Stimulated activated CD8-positive, alpha-beta memory T cell treated with anti-CD3 and anti-CD28 coated beads, Interleukin-2, amount 100 ng/mL, for 48 hours (primary cell): Measurements from ENCODE around the gene ATAD3B.
A peak's percentile ranks its signal among the peaks of the same experiment; 100 is the strongest.
"Not testable (repeated sequence)": the region's sequence is repeated elsewhere in the genome, so short reads cannot be mapped to it uniquely, and the experiment has no call there.

Experiments used
- DNase-seq, 2 donors: peaks; one replicate each; pipeline ENCODE4 v3.0.0-alpha.2; 2020; ENCODE audit warnings: low read depth in 2 of 2

The ATAD3B gene

DNA sequence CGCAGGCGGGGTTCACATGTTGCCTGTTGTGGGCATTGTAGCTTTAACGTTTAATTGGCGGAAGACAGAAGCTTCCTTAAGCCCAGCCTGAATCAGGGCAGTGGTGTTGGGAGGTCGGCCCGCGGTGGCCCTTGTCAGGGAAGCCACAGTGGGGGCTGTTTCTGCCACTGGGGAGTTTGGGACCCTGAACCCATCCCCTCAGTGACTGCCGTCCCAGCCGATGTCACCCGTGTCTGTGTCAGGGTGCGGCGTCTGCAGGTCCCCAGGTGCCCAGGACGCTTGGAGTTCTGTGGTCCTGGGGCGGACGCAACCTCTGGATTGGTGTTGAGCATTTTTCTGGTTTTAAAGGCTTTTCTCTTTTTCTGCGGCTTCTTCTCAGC is 8.9 kb downstream of the ATAD3B start:
- DNase-seq: not testable (repeated sequence)

DNA sequence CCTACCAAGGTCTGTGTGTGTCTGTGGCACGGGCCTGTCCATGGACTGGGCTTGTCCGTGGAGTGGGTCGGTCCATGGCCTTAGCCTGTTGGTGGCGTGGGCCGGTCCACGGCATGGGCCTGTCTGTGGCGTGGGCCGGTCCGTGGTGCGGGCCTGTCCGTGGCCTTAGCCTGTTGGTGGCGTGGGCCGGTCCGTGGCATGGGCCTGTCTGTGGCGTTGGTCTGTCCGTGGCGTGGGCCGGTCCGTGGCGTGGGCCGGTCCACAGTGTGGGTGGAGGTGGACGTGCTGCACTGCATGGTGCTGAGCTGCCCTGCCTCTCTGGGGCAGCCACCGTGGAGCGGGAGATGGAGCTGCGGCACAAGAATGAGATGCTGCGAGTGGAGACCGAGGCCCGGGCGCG is 10.2 kb downstream of the ATAD3B start:
- DNase-seq: not testable (repeated sequence)

DNA sequence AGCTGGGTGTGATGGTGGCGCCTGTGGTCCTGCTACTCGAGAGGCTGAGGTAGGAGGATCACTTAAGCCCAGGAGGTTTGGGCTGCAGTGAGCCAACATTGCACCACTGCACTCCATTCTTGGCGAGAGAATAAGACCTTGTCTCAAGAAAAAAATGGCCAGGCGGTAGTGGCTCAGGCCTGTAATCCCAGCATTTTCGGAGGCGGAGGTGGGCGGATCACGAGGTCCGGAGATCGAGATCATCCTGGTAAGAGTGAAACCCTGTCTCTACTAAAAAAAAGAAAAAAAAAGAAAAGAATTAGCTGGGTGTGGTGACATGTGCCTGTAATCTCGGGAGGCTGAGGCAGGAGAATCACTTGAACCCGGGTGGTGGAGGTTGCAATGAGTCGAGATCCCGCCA is 11.3 kb downstream of the ATAD3B start:
- no peak for DNase-seq

DNA sequence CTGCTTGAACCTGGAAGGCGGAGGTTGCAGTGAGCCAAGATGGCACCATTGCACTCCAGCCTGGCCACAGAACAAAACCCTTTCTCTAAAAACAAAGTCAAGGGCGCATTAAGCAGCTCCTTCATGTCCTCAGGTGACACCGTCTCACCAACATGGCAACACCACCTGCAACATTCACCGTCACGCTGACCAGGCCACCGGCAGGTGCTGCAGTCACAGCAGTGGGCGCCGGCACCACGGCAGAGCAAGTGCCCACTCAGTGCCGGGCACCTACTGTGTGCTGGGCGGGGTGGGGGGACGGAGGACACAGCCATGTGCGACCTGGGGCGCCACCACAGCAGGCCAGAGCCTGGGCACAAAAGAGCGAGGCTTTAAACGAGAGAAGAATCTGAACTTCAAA is 12.1 kb downstream of the ATAD3B start:
- no peak for DNase-seq

DNA sequence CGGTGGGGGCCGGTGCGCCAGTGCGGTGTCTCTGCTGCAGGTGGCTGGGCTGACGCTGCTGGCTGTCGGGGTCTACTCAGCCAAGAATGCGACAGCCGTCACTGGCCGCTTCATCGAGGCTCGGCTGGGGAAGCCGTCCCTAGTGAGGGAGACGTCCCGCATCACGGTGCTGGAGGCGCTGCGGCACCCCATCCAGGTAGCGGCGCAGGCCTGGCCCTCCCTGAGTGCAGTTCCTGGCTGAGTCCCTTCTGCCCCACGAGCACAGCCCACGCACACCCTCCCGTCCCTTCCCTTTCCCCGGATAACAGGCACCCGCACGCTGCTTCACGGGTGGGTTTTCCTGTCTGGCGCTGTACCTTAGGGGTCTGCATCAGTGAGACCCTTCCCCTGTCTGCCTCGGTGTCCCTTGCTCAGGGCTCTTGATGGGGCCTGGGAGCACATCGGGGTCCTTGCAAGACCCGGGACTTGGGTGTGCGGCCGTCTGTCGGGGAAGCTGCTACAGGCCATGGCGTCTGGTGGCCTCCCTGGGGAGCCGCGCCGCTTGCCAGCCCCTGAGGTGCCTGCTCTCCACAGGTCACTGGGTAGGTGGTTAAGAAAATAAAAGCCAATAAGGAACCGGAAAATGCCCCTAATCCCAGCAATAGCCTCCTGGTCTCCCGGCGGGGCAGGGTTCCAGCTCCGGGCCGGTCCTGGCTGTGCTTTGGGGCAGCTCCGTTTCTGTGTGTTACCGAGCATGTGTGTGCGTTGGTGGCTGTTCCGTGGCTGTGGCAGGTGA is 13.6 kb downstream of the ATAD3B start:
- DNase-seq: not testable (repeated sequence)

DNA sequence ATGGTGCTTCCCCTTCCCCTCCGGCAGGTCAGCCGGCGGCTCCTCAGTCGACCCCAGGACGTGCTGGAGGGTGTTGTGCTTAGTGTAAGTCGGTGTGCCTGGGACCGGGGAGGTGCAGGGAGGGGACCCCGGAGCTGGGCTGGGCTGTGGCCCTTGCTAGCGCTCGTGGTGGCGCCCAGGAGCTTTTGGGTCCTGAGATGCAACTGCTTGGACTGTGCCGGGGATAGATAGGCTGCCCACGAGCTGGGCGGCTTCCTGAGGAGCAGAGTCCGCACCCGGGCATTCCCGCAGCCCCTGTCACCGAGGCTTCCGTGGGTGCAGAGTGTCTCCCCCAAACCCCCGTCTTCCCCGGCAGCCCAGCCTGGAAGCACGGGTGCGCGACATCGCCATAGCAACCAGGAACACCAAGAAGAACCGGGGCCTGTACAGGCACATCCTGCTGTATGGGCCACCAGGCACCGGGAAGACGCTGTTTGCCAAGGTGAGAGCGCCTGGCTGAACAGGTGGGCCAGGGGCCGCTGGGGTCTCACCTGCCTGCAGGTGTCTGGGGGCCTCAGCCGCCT is 14.3 kb downstream of the ATAD3B start:
- not testable (repeated sequence) for DNase-seq

DNA sequence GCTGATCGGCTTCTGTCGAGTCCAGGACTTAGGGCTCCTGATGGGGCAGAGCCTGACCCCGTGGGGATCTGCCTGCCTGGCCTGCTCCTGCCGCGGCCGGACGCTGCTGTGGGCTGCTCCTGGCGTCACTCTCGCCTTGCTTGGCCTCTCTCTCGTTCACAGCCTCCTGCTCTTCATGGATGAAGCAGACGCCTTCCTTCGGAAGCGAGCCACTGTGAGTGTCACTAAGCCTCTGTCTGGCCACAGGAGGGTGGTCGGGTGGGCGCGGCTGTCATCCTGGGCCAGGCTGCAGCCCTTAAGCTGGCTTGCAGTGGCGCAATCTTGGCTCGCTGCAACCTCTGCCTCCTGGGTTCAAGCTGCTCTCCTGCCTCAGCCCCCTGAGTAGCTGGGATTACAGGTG is 16.1 kb downstream of the ATAD3B start:
- no peak for DNase-seq

DNA sequence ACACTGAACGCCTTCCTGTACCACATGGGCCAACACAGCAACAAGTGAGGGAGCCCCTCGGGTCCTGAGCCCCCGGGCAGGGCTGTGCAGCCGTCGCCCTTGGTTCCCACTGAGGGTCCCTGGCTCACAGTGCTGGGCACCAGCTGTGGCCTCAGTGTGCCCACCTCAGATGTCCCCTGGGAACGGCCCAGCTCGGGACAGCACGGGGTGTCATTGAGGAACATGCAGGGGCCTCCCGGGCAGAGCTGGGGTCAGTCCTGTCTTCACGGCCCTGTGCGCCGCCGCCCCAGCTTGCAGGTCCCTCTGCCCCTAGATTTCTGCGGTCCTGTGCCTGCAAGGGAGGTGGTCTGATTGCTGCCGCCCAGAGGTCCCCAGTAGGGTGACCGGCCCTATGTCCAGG is 17.7 kb downstream of the ATAD3B start:
- DNase-seq: no peak

DNA sequence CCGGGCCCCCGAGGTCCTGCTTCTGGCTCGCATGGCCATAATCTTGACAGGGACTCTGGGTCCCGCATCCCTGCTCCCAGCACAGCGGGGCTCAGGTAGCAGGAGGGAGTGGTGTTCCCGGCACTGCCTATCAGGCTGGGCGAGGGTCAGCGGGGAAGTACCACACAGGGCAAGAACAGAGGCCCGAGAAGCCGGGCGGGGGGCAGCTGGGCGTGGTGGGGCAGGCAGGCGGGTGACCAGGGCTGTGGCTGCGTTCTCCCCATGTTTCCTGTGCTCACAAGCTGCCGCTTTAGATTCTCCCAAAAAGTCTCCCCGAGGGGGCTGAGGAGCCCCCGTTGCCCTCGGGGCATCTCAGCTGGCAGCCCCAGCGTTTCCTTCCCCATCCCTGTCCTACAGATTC is 18.3 kb downstream of the ATAD3B start:
- no peak for DNase-seq

DNA sequence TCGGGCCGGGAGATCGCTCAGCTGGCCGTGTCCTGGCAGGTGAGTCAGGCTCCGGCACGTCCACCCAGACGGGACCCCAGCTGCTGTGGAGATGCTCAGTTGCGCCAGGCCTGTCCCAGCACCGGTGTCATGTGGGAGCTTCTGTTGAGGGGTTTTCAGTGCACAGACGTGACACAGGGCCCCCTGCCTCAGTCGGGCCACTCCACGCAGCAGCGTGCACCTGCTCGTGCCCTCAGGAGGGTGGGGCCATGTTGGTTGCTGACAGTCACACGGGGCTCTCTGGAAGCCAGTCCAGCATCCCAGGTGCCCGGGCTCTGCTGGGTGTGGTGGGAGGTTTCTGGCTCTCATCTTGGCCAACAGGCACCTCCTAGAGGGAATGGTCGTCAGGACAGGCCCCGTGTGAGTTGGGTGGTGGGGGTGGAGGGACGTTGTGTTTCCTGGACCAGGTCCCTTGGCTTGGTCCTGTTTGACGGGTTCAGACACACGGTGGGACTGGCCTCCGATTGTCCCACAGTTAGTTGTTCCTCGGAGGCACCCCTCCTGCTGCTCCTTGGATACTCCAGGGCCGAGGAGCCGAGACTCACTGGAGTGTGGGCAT is 19.2 kb downstream of the ATAD3B start:
- no peak for DNase-seq

DNA sequence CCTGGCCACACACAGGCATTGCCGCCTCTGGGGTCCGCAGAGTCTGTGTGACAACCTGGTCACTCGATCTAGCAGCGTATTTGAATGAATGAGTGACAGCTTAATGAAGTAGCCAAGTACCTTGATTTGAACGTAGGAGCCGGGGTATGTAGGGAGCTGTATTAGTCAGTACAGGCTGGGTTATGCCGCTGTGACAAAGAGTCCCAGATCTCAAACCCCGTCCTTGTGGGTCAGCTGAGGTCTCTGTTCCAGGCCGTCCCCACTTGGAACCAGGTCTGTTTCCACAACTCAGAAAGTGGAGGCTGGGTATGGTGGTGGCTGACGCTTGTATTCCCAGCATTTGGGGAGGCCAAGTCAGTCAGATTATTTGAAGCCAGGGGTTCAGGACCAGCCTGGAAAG is 20.0 kb downstream of the ATAD3B start:
- DNase-seq: no peak

DNA sequence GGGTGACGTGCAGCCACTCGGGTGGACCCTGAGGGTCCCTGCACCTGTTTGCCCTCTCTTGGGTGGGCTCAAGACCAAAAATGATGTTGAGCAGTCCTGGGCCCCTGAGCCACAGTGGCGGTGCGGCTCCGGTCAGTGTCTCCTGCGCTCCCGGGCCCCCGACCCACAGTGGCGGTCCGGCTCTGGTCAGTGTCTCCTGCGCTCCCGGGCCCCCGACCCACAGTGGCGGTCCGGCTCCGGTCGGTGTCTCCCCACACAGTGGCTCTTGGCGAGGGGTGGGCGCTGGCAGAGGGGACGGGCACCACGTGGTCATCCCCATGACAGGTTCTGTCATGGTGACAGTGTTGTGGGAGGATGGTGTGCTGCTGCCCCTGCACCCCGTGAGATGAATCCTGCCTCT is 22.7 kb downstream of the ATAD3B start:
- DNase-seq: not testable (repeated sequence)

DNA sequence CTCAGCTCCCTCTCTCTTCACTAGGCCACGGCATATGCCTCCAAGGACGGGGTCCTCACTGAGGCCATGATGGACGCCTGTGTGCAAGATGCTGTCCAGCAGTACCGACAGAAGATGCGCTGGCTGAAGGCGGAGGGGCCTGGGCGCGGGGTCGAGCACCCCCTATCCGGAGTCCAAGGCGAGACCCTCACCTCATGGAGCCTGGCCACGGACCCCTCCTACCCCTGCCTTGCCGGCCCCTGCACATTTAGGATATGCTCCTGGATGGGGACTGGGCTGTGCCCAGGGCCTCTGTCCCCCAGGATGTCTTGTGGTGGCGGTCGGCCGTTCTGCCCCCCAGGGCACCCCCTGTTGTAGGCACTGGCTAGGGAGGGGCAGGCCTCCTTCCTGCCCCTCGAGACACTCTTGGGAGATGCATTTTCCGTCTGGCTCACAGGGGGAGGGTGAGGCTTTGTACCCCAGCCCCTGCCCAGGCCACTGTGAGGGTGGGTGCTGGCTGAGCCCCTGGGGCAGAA is 24.0 kb downstream of the ATAD3B start:
- not testable (repeated sequence) for DNase-seq

DNA sequence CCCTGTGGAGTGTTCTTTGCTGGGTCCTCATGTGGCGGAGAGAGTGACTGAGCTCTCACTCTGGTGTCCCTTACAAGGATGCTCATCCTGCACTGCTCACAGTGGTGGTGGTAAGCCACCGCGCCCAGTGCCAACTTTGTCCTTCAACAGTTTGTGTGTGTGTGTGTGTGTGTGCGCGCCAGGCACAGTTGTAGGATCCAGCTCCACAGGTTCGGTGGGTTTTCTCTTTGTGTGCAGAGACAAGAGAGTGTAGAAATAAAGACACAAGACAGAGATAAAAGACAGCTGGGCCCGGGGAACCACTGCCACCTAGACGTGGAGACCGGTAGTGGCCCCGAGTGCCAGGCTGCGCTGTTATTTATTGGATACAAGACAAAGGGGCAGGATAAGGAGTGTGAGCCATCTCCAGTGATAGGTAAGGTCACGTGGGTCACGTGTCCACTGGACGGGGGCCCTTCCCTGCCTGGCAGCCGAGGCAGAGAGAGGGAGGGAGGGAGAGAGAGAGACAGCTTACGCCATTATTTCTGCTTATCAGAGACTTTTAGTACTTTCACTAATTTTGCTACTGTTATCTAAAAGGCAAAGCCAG is 33.3 kb downstream of the ATAD3B start:
- peak; percentile 31 to 64 for DNase-seq

DNA sequence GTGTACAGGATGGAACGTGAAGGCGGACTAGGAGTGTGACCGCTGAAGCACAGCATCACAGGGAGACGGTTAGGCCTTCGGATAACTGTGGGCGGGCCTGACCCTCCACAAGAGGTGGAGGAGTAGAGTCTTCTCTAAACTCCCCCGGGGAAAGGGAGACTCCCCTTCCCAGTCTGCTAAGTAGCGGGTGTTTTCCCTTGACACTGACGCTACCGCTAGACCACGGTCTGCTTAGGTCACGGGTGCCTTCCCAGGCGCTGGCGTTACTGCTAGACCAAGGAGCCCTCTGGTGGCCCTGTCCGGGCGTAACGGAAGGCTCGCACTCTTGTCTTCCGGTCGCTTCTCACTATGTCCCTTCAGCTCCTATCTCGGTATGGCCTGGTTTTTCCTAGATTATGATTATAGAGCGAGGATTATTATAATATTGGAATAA is 33.8 kb downstream of the ATAD3B start:
- not testable (repeated sequence) for DNase-seq

DNA sequence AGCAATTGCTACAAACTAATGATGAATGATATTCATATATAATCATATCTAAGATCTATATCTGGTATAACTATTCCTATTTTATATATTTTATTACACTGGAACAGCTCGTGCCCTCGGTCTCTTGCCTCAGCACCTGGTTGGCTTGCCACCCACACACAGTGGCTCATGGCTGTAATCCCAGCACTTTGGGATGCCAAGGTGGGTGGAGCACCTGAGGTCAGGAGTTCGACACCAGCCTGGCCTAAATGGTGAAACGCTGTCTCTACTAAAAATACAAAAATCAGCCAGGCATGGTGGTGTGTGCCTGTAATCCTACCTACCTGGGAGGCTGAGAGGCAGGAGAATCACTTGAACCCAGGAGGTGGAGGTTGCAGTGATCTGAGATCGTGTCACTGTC is 34.2 kb downstream of the ATAD3B start:
- not testable (repeated sequence) for DNase-seq

DNA sequence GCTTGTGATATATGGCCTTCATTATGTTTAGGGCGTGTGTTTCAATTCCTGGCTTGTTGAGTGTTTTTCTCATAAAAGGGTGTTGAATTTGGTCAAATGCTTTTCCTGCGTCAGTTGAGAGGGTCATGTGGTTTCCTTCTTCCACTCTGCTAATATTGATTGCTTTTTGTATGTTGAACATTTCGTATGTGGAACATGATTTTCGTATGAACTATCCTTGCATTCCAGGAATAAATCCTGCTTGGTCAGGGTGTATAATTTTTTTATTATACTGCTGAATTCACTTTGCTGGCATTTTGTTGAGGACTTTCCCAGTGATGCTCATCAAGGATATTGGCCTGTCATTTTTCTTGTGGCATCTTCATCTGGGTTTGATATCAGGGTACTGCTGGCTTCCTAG is 35.7 kb downstream of the ATAD3B start:
- DNase-seq: no peak

DNA sequence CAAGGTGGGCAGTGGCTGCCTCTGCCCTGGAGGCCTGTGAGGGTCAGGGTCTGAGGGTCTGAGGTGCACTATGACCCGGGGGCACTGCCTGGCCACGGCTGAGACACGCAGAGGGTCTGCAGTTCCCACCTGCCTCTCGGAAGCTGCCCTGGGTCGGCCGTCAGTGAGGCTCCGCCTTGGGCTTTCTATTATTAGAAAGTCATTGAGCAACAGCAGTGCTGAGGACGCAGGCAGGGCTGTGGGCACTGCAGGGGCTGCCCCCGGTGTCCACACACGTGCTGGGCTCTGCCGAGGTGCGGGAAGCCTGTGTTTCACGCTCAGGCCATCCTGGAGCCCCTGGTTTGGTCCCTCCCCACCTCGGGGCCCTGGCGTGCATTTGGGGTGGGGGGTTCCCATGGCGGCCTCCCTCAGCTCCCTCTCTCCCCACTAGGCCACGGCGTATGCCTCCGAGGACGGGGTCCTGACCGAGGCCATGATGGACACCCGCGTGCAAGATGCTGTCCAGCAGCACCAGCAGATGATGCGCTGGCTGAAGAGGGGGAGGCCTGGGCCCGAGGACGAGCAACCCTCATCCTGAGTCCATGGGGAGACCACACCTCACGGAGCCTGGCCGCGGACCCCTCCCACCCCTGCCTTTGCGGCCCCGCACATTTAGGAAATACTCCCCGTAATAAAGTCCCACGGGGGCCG is 37.4 kb downstream of the ATAD3B start:
- DNase-seq: not testable (repeated sequence)

DNA sequence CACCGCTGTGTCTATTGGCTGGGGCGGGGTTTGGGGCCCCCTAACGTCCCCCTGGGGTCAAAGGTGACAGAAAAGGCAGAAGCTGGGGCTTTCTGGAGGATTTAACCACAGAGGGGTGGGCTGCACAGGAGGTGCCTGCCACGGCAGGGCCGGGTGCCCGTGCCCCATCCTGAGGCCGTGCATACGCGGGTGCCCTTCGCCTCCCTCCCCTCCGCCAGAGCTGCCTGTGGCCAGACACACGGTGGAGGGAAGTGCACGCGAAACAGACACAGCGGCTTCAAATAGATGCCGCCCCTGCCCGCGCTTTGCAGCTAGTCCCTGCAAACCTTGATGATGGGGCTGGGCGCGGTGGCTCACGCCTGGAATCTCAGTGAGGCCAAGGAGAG is 37.9 kb downstream of the ATAD3B start:
- DNase-seq: not testable (repeated sequence)

DNA sequence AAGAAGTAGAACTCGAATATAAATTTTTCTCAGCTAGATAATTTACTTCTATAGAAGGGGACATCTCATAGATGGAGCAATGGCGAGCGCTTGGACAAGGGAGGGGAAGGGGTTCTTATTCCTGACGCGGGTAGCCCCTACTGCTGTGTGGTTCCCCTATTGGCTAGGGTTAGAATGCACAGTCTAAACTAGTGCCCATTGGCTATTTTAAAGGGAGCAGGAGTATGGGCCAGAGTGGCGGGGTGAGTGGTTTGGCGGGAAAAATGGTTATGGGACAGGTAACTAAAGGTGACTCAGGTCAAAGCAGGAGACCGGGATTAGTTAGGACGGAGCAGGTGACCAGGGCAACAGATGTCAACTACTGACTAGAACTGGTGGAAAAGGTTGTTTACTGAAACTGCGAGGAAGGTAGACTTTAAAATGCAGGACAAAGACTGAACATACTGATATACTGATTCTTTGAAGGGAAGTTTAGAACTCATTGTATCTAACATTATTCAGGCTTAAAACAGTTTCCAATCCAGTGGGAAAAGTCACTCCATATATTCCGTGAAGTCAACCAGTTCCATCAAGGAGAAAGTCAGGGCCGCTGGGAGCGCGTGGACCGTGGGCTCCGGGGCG is 39.5 kb downstream of the ATAD3B start:
- DNase-seq: no peak

DNA sequence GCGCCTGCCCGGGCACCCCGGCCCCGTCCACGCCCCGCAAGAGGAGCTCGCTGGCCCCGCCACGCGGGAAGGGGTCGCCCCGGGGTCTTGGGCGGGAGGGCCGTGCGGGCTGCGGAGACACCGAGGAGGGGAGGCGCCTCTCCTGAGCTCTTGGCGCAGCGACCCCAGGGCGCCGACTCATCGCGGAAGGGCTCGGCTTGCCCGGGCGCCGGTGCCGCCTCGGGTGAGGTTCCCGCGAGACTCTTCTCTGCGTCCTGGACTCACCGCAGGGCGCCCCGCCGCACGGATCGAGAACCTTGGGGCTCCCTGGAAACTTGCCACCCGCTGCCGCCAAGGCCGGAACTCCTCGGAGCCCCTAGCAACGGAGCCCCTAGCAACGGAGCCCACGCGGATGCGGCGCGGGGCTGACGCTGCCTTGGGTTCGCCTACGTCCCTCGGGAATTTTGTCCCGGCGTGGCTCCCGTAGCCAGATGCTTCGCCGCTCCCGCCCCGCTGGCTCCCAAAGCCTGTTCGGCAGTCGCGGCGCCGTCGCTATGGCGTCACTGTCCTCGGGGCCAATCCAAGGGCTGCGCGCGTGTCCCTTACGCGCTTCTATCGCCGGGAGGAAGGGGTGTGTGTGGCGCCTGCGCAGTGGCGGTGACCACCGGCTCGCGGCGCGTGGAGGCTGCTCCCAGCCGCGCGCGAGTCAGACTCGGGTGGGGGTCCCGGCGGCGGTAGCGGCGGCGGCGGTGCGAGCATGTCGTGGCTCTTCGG is 40.1 kb downstream of the ATAD3B start, which contains the start of gene ATAD3A:
TSS of gene ATAD3A (plus strand) at position 630 of the 753 bp plus-strand sequence. CDS start at position 737, 107 bp downstream.
- peak; percentile 96 for DNase-seq
